ENCODE data around the gene UFC1.

Gene UFC1

DNA sequence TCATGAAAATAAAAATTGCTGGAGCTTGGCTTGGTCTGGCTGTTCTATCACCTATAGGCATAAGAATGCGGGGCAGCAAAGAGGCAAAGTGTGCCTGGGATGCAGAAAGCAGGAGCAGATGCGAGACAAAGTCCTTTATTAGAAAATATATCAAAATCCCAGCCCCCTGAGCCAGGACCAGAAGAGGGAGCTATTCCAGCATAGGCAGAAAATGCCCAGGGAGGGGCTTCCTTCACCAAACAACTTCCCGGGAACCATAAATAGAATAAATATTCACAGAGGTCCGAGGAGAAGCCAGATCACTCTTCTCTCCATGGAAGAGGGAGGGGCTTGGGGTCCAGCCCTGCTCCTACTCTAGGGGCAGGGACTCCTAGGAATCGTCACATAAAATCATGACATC, 17.4 kb downstream of the UFC1 start:
- DNase-seq (ENCODE audit: low spot score), result no peak

DNA sequence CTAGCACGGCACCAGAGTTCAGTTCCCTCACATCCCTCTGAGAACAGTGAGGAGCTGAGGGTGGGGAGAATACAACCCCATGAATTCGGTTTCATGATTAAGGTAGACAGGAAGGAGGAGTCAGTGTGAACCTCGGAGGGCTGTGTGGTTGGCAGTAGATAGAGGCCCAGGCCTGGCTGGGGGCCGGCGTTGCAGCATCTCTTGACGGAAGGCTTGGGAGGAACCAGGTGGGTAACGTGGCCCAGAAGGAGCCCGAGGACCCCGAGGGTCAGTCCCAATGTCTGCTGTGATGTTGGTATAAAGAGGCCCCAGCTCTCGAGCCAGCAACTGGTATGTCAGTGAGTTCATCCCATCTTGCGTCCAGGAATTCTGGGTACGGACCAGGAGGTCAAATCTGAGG, 17.9 kb downstream of the UFC1 start:
- DNase-seq (ENCODE audit: low spot score), result no peak

DNA sequence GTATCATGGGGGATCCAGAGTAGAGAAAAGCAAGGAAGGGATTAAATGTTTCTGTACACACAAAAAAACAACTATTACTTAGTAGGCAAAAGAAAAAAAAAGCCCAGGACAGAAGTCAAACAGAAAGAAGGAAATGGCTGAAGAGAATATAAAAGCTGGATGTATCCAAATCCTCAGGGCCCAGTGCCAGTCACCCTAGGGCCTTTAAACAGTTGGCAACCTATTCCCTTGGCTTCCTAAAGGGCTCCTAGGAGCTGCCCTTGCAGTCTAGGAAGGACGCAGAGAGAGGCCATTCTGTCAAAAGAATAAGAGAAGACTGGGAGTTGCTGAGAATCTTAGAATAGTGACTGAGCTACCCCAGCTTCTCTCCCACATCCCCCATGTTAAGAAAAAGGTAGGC, 18.6 kb downstream of the UFC1 start:
- no peak for DNase-seq (ENCODE audit: low spot score)

- DNase-seq (ENCODE audit: low spot score), result no peak
These were observed 19.1 kb downstream of the UFC1 start for GRCh38 chr1:161172776-161173376.

DNA sequence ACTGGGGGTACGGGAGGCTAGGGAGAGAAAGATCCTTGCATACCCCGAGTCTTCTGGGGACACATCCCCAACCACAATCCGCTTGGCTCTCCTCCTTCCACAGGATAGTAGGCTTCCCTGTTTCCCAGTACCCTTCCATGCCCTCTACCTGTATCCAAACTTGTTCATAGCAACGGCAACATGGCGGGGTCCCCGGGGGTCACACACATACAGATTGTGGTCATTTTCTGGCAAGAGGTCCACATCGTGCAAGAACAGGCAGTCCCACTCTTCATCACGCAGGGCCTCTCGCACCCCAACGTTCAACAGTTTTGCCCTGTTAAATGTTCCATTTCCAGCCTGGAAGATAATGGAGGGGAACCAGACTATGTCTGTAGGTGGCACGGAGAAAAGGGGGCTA, 19.9 kb downstream of the UFC1 start:
- DNase-seq (ENCODE audit: low spot score), result no peak

DNA sequence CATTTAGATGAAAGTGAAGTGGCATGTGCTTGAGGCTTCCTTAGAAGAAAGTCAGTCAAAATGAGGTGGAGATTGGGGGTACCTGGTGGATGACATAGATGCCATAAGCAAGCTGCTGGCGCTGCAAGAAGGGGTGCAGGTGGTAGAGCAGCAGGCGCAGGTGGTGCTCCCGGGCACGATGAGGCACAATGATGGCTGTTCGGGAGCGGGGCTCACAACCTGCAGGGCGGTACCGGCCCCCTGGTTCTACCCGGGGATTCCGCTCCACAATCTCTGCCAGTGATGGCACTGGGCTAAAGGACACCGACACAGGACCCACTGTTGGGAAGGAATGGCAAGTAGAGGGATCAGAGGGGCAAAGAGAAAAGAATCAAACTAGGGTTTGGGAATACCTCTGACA, 21.1 kb downstream of the UFC1 start:
- DNase-seq (ENCODE audit: low spot score), result no peak

- no peak for DNase-seq (ENCODE audit: low spot score)
These were observed 22.1 kb downstream of the UFC1 start for GRCh38 chr1:161175771-161176453.

- no peak for DNase-seq (ENCODE audit: low spot score)
These were observed 22.8 kb downstream of the UFC1 start for GRCh38 chr1:161176468-161177111.

DNA sequence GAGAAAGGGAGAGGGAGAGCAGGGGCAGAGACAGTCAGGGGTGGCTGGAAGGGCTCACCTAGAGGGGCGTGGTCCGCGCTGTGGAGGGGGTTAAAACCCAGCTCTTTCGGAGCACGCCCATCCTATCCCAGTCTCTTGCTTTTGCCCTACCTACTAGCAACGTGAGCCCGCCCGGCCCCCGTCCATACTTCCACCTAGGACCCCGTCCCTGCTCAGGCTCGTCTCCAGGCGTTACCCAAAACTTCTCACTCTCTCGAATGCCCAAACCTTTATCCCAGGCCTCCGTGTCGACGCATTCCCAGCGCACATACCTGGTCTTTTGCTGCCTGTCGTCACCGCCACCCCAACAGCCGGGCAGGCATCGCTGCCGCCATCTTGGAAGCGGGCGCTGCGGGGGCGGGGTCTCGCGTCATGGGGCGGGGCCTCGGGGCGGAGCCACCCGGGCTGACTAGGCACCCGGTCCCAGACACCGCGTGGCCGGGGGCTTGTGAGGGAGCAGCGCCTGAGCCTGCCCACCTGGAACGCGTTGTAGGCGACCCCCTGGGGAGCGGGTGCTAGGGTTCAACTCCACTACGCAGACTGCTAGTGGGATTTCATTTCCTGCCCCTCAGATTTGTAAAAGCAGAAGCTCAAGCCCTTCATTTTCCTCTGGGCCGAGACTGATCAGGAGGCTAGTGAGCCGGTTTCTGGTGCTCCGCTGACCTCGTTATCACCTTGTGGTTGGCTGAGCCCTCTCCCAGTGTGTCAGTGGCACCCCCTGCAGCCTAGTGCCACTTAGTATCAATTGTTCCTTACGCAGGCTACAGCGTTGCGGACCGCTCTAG, 23.5 kb downstream of the UFC1 start, which contains the start of gene B4GALT3:
Gene B4GALT3, minus strand, starts transcription at position 396 of the 824 bp plus-strand sequence. CDS start 1,447 bp downstream, outside the sequence.
- DNase-seq (ENCODE audit: low spot score), result peak; percentile 92

- DNase-seq (ENCODE audit: low spot score), result no peak
These were observed 24.1 kb downstream of the UFC1 start for GRCh38 chr1:161177936-161178244.

DNA sequence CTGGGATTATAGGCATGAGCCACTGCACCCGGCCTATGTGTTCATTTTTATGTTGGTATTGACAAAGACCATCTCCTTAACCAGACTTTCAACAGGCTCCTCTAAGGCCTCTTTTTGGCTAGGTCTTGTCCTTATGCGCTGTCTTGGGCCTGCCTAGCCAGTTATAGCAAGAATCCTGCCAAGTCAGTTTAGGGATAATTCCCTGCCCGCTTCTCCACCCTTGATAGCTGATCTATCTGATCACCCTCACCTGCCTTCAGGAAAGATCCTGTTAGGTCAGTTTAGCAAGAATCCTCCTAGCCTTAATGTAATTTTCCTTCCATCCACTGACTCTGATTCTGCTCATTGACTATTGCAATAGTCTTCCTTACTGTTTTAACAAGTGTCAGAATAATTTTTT, 25.9 kb downstream of the UFC1 start:
- DNase-seq (ENCODE audit: low spot score), result no peak

DNA sequence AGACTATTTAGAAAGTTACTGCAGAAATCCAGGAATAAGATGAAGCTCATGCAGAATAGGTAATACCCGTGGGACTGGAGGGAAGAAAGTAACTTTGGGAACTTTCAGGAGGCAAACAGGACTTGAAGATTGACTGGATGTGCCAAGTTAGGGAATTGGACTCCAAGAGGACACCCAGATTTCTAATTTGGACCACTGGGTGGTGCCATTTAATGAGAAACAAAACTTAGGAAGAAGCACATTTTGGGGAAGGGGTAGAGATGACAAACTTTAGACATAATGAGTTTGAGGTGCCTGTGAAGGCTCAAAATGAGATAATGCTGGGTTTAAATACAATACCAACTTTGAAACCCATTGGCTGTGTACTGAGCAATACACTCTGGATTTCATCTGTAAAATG, 26.9 kb downstream of the UFC1 start:
- no peak for DNase-seq (ENCODE audit: low spot score)

GRCh38 chr1:161182214-161182613, 28.4 kb downstream of the UFC1 start:
- no peak for DNase-seq (ENCODE audit: low spot score)

- DNase-seq (ENCODE audit: low spot score), result no peak
These were observed 31.5 kb downstream of the UFC1 start for GRCh38 chr1:161185282-161185682.

DNA sequence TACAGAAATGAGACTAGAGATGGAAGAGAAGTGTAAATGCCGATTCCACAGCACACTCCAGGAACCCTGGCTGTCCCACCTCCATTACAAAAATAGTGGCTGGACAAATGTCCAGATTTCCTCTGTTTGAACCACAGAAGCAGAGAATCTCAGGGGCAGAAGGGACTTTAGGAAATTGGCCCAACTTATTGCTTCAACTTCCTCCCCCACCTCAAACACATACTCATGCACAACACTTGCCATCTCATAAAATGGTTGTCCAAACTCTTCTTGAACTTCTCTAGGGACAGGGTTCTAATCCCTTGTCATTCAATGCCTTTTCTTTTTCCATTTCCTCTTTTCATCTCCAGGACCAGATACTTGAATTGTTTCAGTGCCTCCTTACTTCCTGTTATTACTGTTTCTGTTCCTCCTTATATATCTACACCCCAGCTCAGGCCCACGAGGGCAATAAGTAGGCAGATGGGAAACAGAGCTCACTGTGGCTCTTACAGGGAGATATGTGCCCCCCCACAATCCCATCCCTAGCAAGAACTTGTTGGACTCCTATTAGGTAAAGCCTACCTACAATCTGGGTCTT, 32.0 kb downstream of the UFC1 start:
- DNase-seq (ENCODE audit: low spot score), result no peak

- no peak for DNase-seq (ENCODE audit: low spot score)
These were observed 33.5 kb downstream of the UFC1 start for GRCh38 chr1:161187311-161187710.

DNA sequence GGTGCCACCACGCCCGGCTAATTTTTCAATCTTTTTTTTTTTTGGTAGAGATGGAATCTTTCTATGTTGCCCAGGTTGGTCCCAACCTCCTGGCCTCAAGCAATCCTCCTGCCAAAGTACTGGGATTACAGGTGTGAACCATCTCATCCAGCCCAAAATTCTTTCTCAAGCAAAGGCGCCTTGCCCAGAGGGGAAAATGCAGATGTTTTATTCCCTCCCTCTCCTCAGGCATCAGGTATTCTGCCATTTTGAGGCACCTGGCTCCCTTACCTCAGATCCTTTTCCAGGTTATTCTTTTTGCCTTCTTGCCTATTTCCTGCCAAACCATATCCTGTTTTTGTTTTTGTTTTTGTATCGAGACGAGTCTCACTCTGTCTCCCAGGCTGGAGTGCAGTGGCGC, 34.6 kb downstream of the UFC1 start:
- no peak for DNase-seq (ENCODE audit: low spot score)

DNA sequence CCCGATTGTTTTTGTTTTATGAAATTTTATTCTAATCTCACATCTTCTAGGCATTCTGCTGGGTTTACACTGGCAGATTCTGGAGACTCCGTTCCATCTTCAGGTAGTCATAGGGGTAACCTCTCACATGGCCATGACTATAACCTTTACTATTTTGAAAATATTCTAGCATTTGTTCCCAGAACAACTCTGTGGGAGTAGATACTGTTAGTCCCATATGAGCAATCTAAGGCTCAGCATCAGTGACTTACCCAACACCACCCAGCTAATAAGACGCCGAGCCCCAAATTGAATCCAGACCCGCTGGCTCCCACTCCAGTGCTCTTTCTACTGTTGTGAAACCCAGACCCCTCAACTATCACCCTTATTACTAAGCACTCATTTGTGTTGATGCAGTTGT, 35.3 kb downstream of the UFC1 start:
- DNase-seq (ENCODE audit: low spot score), result no peak

GRCh38 chr1:161190962-161191521, 37.3 kb downstream of the UFC1 start:
- DNase-seq (ENCODE audit: low spot score), result no peak

DNA sequence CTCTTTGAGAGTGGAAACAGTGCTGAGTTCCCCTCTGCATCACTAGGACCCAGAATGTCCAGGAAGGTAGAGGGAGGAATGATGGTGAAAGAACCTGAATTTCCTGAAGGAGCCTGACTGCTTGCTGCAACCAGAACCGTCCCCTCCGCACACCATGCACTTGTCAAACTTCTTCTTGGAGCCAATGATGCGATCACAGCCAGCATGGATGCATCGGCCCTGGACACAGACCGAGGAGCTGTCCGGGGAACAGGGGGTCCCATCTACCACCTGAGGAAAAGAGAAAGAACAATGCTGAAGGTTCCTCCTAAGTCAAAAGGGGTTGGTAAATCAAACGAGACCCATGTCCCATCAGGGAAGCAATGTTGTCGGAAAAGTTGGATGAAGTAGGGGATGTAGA, 38.2 kb downstream of the UFC1 start:
- no peak for DNase-seq (ENCODE audit: low spot score)

GRCh38 chr1:161192476-161193465, 39.0 kb downstream of the UFC1 start:
- peak; percentile 79 for DNase-seq (ENCODE audit: low spot score)

Measured in HuH-7.5 (cell line).